A549 (cell line): ENCODE results near the gene CTBP1. TPM values are rescaled to one million over a fixed set of nuclear protein-coding genes. Genes with fewer than 3 reads are reported as not detected.

Experiments used
- ATAC-seq, 2 experiments: fragments of 200-7000 bp in 1 of 2; fragments of >200 bp in 1 of 2; cut with Nextera tagmentation in 1 of 2; cut with Tn5 transposase in 1 of 2; 3 replicates each; pipeline versions ENCODE4 v1.8.0 to v1.9.1; 2018 to 2020; ENCODE audit warnings: mild to moderate bottlenecking in 1 of 2, moderate library complexity in 1 of 2
- CTCF ChIA-PET: fragments of 300-600 bp; sonication (Branson Sonifier 250); formaldehyde crosslinking; extraction: SDS; loops from one replicate; lab custom pipeline; 2021; ENCODE audit warnings: antibody characterized with exemption, inconsistent platforms; lab: Yijun Ruan, JAX
- POLR2A ChIA-PET: fragments of 350-600 bp; formaldehyde crosslinking; extraction: SDS; loops from one replicate; lab custom pipeline; 2021; ENCODE audit warnings: antibody characterized with exemption, inconsistent platforms; lab: Yijun Ruan, JAX
- DNase-seq, 2 experiments: peaks; one replicate each; pipeline versions ENCODE4 v3.0.0 to v3.0.0-alpha.2; 2011 to 2016; ENCODE audit warnings: low read depth in 1 of 2, low spot score in 1 of 2
- FAIRE-seq: peaks from 2 replicates; lab custom pipeline; 2011; peaks lifted over from hg19 to GRCh38; lab: Jason Lieb, UNC
- H3K27ac ChIP-seq, 2 experiments: fragments of >200 bp; sonication (Bioruptor Twin); formaldehyde crosslinking; 3 replicates each; pipeline ENCODE4 v1.5.1; 2016 to 2017
- H3K4me1 ChIP-seq: fragments of >200 bp; sonication (Bioruptor Twin); formaldehyde crosslinking; 3 replicates; pipeline ENCODE4 v1.6.1; 2016
- H3K4me2 ChIP-seq: fragments of >200 bp; sonication (Bioruptor Twin); formaldehyde crosslinking; 3 replicates; pipeline ENCODE4 v1.6.1; 2016
- H3K4me3 ChIP-seq: fragments of >200 bp; sonication (Bioruptor Twin); formaldehyde crosslinking; 3 replicates; pipeline ENCODE4 v1.5.1; 2016
- H3K9me3 ChIP-seq: fragments of >200 bp; sonication (Bioruptor Twin); formaldehyde crosslinking; 3 replicates; pipeline ENCODE4 v1.6.1; 2016
- ATOH8 ChIP-seq: fragments of 250-450 bp; sonication (Bioruptor Pico); IDR thresholded peaks from 2 replicates; pipeline ENCODE4 v1.5.0; 2020; ENCODE audit warnings: low read depth, mild to moderate bottlenecking, moderate library complexity
- CBX2 ChIP-seq: fragments of 200-600 bp; sonication (generic); IDR thresholded peaks from 2 replicates; pipeline ENCODE4 v1.6.1; 2016; ENCODE audit warnings: low read depth, mild to moderate bottlenecking, borderline replicate concordance
- CBX8 ChIP-seq: fragments of 200-600 bp; sonication (generic); IDR thresholded peaks from 2 replicates; pipeline ENCODE4 v1.6.1; 2016
- CTCF ChIP-seq: fragments of >200 bp; sonication (Bioruptor Twin); formaldehyde crosslinking; IDR thresholded peaks from 3 replicates; pipeline ENCODE4 v1.5.1; 2016
- EHF ChIP-seq: fragments of 250-450 bp; sonication (Bioruptor Pico); IDR thresholded peaks from 2 replicates; pipeline ENCODE4 v1.5.0; 2020; ENCODE audit warnings: mild to moderate bottlenecking
- ESRRA ChIP-seq: fragments of 150-350 bp; IDR thresholded peaks from 2 replicates; pipeline ENCODE4 v1.6.1; 2014; ENCODE audit warnings: mild to moderate bottlenecking, low read length, borderline replicate concordance
- FOSL2 ChIP-seq, 2 experiments: fragments of 450-650 bp in 1 of 2; fragments of >200 bp in 1 of 2; sonication (Bioruptor Twin) in 1 of 2; formaldehyde crosslinking; IDR thresholded peaks; 2 replicates each; pipeline versions ENCODE4 v1.5.0 to v1.6.1; 2016 to 2020; ENCODE audit warnings: mild to moderate bottlenecking in 1 of 2, moderate library complexity in 1 of 2
- HEYL ChIP-seq: fragments of 250-450 bp; sonication (Bioruptor Pico); IDR thresholded peaks from 2 replicates; pipeline ENCODE4 v1.8.0; 2021; ENCODE audit warnings: mild to moderate bottlenecking, moderate library complexity
- HOXB13 ChIP-seq: fragments of 250-450 bp; sonication (Bioruptor Pico); IDR thresholded peaks from 2 replicates; pipeline ENCODE4 v1.5.0; 2020; ENCODE audit warnings: low read depth, mild to moderate bottlenecking, moderate library complexity
- HOXB5 ChIP-seq: fragments of 250-450 bp; sonication (Bioruptor Pico); IDR thresholded peaks from 2 replicates; pipeline ENCODE4 v1.5.0; 2020; ENCODE audit warnings: mild to moderate bottlenecking, moderate library complexity
- JUNB ChIP-seq: fragments of >200 bp; sonication (Bioruptor Twin); formaldehyde crosslinking; IDR thresholded peaks from 2 replicates; pipeline ENCODE4 v1.6.1; 2016
- KDM1A ChIP-seq: fragments of 200-600 bp; sonication (generic); IDR thresholded peaks from 2 replicates; pipeline ENCODE4 v1.6.1; 2016; ENCODE audit warnings: low read depth, mild to moderate bottlenecking
- MAFK ChIP-seq: fragments of 450-650 bp; IDR thresholded peaks from 2 replicates; pipeline ENCODE4 v1.6.1; 2014; ENCODE audit not compliant: partially characterized antibody
- MAZ ChIP-seq: fragments of 150-350 bp; IDR thresholded peaks from 2 replicates; pipeline ENCODE4 v1.6.1; 2014; ENCODE audit warnings: antibody characterized with exemption, low read depth, low read length, borderline replicate concordance
- NFE2L2 ChIP-seq: fragments of 150-350 bp; conservative IDR thresholded peaks from 2 replicates; pipeline ENCODE4 v1.6.1; 2014; ENCODE audit warnings: low read length
- NR3C1 ChIP-seq: fragments of >200 bp; sonication (Bioruptor Twin); formaldehyde crosslinking; IDR thresholded peaks from 3 replicates; pipeline ENCODE4 v1.6.1; 2017
- REST ChIP-seq: fragments of 200-600 bp; sonication (generic); IDR thresholded peaks from 2 replicates; pipeline ENCODE4 v1.6.1; 2016; ENCODE audit warnings: antibody characterized with exemption, mild to moderate bottlenecking, moderate library complexity
- TP53 ChIP-seq: fragments of 250-450 bp; sonication (Bioruptor Pico); IDR thresholded peaks from 2 replicates; pipeline ENCODE4 v1.5.0; 2021; ENCODE audit warnings: mild to moderate bottlenecking, moderate library complexity
- ZFP36 ChIP-seq: fragments of 450-650 bp; IDR thresholded peaks from 2 replicates; pipeline ENCODE4 v1.6.1; 2014; ENCODE audit warnings: borderline replicate concordance; ENCODE audit not compliant: partially characterized antibody
- ZNF302 ChIP-seq: fragments of 250-450 bp; sonication (Bioruptor Pico); IDR thresholded peaks from 2 replicates; pipeline ENCODE4 v1.9.0; 2021; ENCODE audit warnings: inconsistent platforms, mild to moderate bottlenecking, moderate library complexity
- WGBS: methylation state at CpG from one replicate; pipeline ENCODE4 v1.1.6; 2017; ENCODE audit errors: missing lambda C conversion rate; 5-methylcytosine and 5-hydroxymethylcytosine counted together
- polyA plus RNA-seq, 4 experiments: library from polyadenylated mRNA; depleted of rRNA in 3 of 4; stranded (reverse); fragments of >200 nt; fragmentation: RNase III in 1 of 4; extraction: RNeasy Plus Mini Kit Qiagen cat#74134 plus additional on column Dnase treatment in 1 of 4; gene quantifications; 2 replicates in 3 of 4; 3 replicates in 1 of 4; pipeline ENCODE4 v1.2.3, GENCODE V29; 2011 to 2017
- TF ChIP-seq, protein P1 (sequence below): IDR thresholded peaks from 2 replicates; pipeline ENCODE4 v1.6.1; 2012

CTBP1 gene
- polyA plus RNA-seq, 2 of the 4 experiments (the other 2 are of a cell fraction), result 43.1 to 93.1 TPM

DNA sequence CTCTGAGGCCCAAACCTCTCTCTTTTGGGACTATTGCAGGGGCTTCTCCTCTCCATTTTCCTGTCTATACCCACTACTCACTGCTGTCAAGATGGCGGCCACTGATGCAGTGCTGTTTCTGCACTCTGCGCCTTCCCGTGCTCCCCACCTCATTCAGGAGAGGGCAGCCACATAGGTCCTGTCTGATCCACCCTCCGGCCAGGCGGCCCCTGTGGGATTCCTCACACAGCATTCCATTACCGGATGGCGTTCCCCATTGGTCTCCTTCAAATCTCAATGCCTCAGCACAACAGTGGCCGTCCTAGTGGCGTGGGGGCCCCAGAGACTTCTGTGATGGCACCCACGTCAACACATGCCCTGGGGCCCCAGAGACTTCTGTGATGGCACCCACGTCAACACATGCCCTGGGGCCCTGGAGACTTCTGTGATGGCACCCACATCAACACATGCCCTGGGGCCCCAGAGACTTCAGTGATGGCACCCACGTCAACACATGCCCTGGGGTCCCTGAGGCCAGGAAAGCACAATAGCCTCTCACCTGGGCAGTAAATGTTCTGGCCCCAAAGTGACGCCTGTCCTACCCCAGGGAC is 83.9 kb downstream of the CTBP1 start:
- no peaks in the 10 kb centered on the region for H3K9me3 ChIP-seq
- ATAC-seq (no peak), FAIRE-seq (no peak), DNase-seq (no peak)
- POLR2A ChIA-PET, result no interaction called here
- H3K4me1 ChIP-seq, result 0 out of 3 replicates have a peak, but pooled peaks cover 3% of the 10 kb centered on the region
- WGBS, result 96% methylated on average over 4 of the region's 13 CpGs
- H3K4me3 ChIP-seq, result no peak overlapping the region
- H3K4me2 ChIP-seq, result no peak overlapping the region
- H3K27ac ChIP-seq, result no peak overlapping the region
- CTCF ChIA-PET, result interaction anchor here (1.1 kb wide), 1 partner anchor 191 kb away, joined by 3 read pairs; no protein-coding TSS in a partner anchor
- TF ChIP-seq ZNF302 (CRISPR knock-in tag) (no peak), CTCF (no peak), NFE2L2 (no peak), HOXB13 (no peak), HEYL (no peak), NR3C1 (no peak), EHF (CRISPR knock-in tag) (no peak), MAZ (no peak), ZFP36 (no peak), MAFK (no peak), CBX8 (no peak), ATOH8 (CRISPR knock-in tag) (no peak)
- TF ChIP-seq, protein P1, sequence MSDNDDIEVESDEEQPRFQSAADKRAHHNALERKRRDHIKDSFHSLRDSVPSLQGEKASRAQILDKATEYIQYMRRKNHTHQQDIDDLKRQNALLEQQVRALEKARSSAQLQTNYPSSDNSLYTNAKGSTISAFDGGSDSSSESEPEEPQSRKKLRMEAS, result no peak

- DNase-seq (no peak), FAIRE-seq (no peak), ATAC-seq (no peak)
- 0 out of 3 replicates have a peak, but pooled peaks cover 3% of the 10 kb centered on the region for H3K4me1 ChIP-seq
- no peak for TF ChIP-seq TP53 (CRISPR knock-in tag)
- TF ChIP-seq ZFP36, result no peak
- TF ChIP-seq HOXB13, result no peak
- no peak for TF ChIP-seq MAFK
- no peak for TF ChIP-seq NR3C1
- TF ChIP-seq JUNB, result no peak
- no peak for TF ChIP-seq CBX2
- no peak for TF ChIP-seq HOXB5 (CRISPR knock-in tag)
- no peak for TF ChIP-seq ESRRA
- no peak for TF ChIP-seq CBX8
- TF ChIP-seq REST, result no peak
- no peak for TF ChIP-seq FOSL2 (IDR thresholded peaks at IDR 0.05)
- TF ChIP-seq FOSL2 (CRISPR knock-in tag; IDR thresholded peaks at IDR 0.05), result no peak
- TF ChIP-seq KDM1A, result no peak
- TF ChIP-seq CTCF, result no peak
- POLR2A ChIA-PET, result no interaction called here
- no peaks in the 10 kb centered on the region for H3K9me3 ChIP-seq
- no peak overlapping the region for H3K27ac ChIP-seq
- no peak overlapping the region for H3K4me2 ChIP-seq
- 98% methylated on average over 5 of the region's 5 CpGs for WGBS
- CTCF ChIA-PET, result no interaction called here
- no peak overlapping the region for H3K4me3 ChIP-seq
These were observed 84.5 kb downstream of the CTBP1 start for GRCh38 chr4:1164444-1164843.
